Measurements from ENCODE around the gene SYCP2. TPM values are rescaled to one million over a fixed set of nuclear protein-coding genes. Genes with fewer than 3 reads are reported as not detected.

The SYCP2 gene
- total and polyA plus RNA-seq, 2 of the 8 experiments (the other 6 are each of a cell fraction or from before 2014, with no cell fraction given): 0.02 to 0.50 TPM

DNA sequence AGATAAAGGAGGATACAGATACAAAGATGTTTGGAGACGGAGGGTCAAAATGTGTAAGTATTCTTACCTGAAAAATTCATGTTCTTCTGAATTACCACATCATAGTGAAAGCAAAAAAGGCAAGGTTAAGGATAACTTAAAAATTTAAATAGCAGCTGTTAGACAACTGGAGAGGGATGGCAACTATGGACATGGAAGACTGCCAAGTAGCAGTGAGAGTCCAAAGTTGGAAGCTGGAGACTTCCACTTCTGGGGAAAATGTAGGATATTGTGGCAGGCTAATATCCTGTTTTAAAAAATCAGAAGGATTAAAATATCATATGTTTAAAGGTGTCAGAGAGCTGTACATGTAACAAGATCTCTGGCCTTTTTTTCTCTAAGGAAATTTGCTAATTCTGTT, 29.8 kb downstream of the SYCP2 start:
- CTCF ChIA-PET (ENCODE audit: partially characterized antibody): no interaction called here
- TF ChIP-seq, protein P1, sequence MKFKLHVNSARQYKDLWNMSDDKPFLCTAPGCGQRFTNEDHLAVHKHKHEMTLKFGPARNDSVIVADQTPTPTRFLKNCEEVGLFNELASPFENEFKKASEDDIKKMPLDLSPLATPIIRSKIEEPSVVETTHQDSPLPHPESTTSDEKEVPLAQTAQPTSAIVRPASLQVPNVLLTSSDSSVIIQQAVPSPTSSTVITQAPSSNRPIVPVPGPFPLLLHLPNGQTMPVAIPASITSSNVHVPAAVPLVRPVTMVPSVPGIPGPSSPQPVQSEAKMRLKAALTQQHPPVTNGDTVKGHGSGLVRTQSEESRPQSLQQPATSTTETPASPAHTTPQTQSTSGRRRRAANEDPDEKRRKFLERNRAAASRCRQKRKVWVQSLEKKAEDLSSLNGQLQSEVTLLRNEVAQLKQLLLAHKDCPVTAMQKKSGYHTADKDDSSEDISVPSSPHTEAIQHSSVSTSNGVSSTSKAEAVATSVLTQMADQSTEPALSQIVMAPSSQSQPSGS (IDR thresholded peaks at IDR 0.05; ENCODE audit: low read length): no peak
- TF ChIP-seq JUND (IDR thresholded peaks at IDR 0.05; ENCODE audit: low read length): no peak
- TF ChIP-seq GABPA (IDR thresholded peaks at IDR 0.05; ENCODE audit: borderline replicate concordance, insufficient read depth, low read length): no peak
- TF ChIP-seq, protein P2, sequence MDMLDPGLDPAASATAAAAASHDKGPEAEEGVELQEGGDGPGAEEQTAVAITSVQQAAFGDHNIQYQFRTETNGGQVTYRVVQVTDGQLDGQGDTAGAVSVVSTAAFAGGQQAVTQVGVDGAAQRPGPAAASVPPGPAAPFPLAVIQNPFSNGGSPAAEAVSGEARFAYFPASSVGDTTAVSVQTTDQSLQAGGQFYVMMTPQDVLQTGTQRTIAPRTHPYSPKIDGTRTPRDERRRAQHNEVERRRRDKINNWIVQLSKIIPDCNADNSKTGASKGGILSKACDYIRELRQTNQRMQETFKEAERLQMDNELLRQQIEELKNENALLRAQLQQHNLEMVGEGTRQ (IDR thresholded peaks at IDR 0.05; ENCODE audit: low read length): no peak
- no peak for TF ChIP-seq RFX5 (IDR thresholded peaks at IDR 0.05; ENCODE audit: borderline replicate concordance, low read depth, low read length)
- TF ChIP-seq RBBP5 (IDR thresholded peaks at IDR 0.05; ENCODE audit: borderline replicate concordance, low read depth, low read length): no peak
- no peak for TF ChIP-seq EP300 (IDR thresholded peaks at IDR 0.05; ENCODE audit: borderline replicate concordance in 1 of 2, low read depth in 2 of 2, low read length in 2 of 2)
- no peak for TF ChIP-seq KDM4A (IDR thresholded peaks at IDR 0.05; ENCODE audit: low read depth, low read length, severe bottlenecking)
- TF ChIP-seq TAF1 (IDR thresholded peaks at IDR 0.05; ENCODE audit: low read depth, low read length): no peak
- TF ChIP-seq SP2 (IDR thresholded peaks at IDR 0.05; ENCODE audit: low read length): no peak
- no peak for TF ChIP-seq SAP30 (IDR thresholded peaks at IDR 0.05; ENCODE audit: insufficient read depth, insufficient replicate concordance, low read length)

More for the DNA sequence above, 29.8 kb downstream of the SYCP2 start:
- Histone ChIP-seq H3K56ac (replicated peaks; ENCODE audit: insufficient read length, low read depth, low read length) (no peak overlapping the region), H3K18ac (ENCODE audit: extremely low read depth, low read length) (no peak overlapping the region), H4K91ac (replicated peaks; ENCODE audit: insufficient read length, low read length) (no peak overlapping the region), H3K23me2 (ENCODE audit: low read depth, low read length) (no peaks in the 10 kb centered on the region), H3K27ac (ENCODE audit: low read depth, low read length) (no peak overlapping the region), H3K4me1 (replicated peaks in 1 of 4; ENCODE audit: control insufficient read depth in 3 of 4, insufficient read depth in 4 of 4, low read length in 3 of 4) (no peaks in the 10 kb centered on the region), H3K14ac (ENCODE audit: insufficient read length) (no peak overlapping the region), H3K79me1 (ENCODE audit: low read depth, low read length) (no peaks in the 10 kb centered on the region), H2AFZ (ENCODE audit: low read length) (no peak overlapping the region), H4K5ac (ENCODE audit: insufficient read length, low read depth, low read length) (no peak overlapping the region), H2AK5ac (ENCODE audit: low read depth, low read length) (no peak overlapping the region), H3K4ac (replicated peaks; ENCODE audit: insufficient read length, low read depth, low read length) (no peak overlapping the region), H2BK5ac (ENCODE audit: low read depth, low read length) (no peak overlapping the region), H4K8ac (ENCODE audit: extremely low read depth, insufficient read depth, low read length) (no peak overlapping the region), H2BK12ac (ENCODE audit: low read depth, low read length) (no peak overlapping the region), H3K9me3 (ENCODE audit: insufficient read depth in 2 of 2, low read depth in 1 of 2, low read length in 1 of 2) (peaks cover 21 to 29% of the 10 kb centered on the region in 2 experiments; a peak in 3 of 4 replicates), H2BK15ac (ENCODE audit: low read length) (no peak overlapping the region), H3K36me3 (ENCODE audit: control insufficient read depth in 2 of 4, insufficient read depth in 4 of 4, low read length in 3 of 4) (no peaks in the 10 kb centered on the region), H2BK20ac (ENCODE audit: low read length) (no peak overlapping the region), H4K20me1 (replicated peaks in 1 of 2; ENCODE audit: control insufficient read depth in 1 of 2, insufficient read depth in 2 of 2, low read length in 2 of 2) (no peaks in the 10 kb centered on the region), H2BK120ac (replicated peaks; ENCODE audit: low read depth, low read length) (no peak overlapping the region), H3K79me2 (ENCODE audit: control insufficient read depth in 1 of 2, insufficient read depth in 2 of 2, low read length in 2 of 2) (no peaks in the 10 kb centered on the region), H3K9ac (replicated peaks in 1 of 4; ENCODE audit: extremely low read depth in 1 of 4, low read depth in 3 of 4, low read length in 3 of 4) (no peak overlapping the region), H3K23ac (ENCODE audit: insufficient read length) (no peak overlapping the region), H3K27me3 (replicated peaks in 1 of 4; ENCODE audit: control insufficient read depth in 3 of 4, extremely low read depth in 1 of 4, insufficient read depth in 3 of 4, low read length in 3 of 4) (no peaks in the 10 kb centered on the region), H3K4me3 (ENCODE audit: extremely low read depth in 1 of 4, insufficient read depth in 2 of 4, low read depth in 3 of 4, low read length in 4 of 4) (no peak overlapping the region), H3K4me2 (ENCODE audit: insufficient read depth in 1 of 2, low read depth in 2 of 2, low read length in 2 of 2) (no peak overlapping the region)
- POLR2A ChIA-PET (ENCODE audit: partially characterized antibody): no interaction called here
- FAIRE-seq (no peak), DNase-seq (ENCODE audit: low read depth in 1 of 2, low spot score in 2 of 2) (no peak)
- 84% methylated on average over 1 of the region's 1 CpG; no CpG with 5 or more reads in 1 of the 2 experiments for WGBS, 2 experiments (ENCODE audit: extremely low coverage in 1 of 2, insufficient coverage in 1 of 2, insufficient read length in 1 of 2, insufficient replicate concordance in 2 of 2, low coverage in 1 of 2, low lambda C conversion rate in 2 of 2, missing lambda C conversion rate in 1 of 2)

All from H1 (cell line).